ENCODE results near the gene PRKN.

GRCh38 chr6:162705736-162706135 is 21.8 kb downstream of the PRKN start:
- TF ChIP-seq, protein P1, sequence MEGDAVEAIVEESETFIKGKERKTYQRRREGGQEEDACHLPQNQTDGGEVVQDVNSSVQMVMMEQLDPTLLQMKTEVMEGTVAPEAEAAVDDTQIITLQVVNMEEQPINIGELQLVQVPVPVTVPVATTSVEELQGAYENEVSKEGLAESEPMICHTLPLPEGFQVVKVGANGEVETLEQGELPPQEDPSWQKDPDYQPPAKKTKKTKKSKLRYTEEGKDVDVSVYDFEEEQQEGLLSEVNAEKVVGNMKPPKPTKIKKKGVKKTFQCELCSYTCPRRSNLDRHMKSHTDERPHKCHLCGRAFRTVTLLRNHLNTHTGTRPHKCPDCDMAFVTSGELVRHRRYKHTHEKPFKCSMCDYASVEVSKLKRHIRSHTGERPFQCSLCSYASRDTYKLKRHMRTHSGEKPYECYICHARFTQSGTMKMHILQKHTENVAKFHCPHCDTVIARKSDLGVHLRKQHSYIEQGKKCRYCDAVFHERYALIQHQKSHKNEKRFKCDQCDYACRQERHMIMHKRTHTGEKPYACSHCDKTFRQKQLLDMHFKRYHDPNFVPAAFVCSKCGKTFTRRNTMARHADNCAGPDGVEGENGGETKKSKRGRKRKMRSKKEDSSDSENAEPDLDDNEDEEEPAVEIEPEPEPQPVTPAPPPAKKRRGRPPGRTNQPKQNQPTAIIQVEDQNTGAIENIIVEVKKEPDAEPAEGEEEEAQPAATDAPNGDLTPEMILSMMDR (IDR thresholded peaks at IDR 0.05; ENCODE audit: insufficient read depth, low read depth, low read length), result no peak
- no peak for TF ChIP-seq EZH2 (IDR thresholded peaks at IDR 0.05; ENCODE audit: insufficient read depth, low read length)
